Loucy (cell line): ENCODE measurements around the gene PRKN.

Experiments used
- H2AFZ ChIP-seq: fragments of 200-600 bp; sonication (generic); 2 replicates; pipeline ENCODE4 v1.6.0; 2016; ENCODE audit warnings: antibody characterized with exemption, mild to moderate bottlenecking, low read length, moderate library complexity
- H3F3A ChIP-seq: fragments of 200-600 bp; 2 replicates; pipeline ENCODE4 v1.6.0; 2016; ENCODE audit warnings: antibody characterized with exemption, low read depth, mild to moderate bottlenecking
- H3K27me3 ChIP-seq: fragments of 200-600 bp; sonication (generic); 2 replicates; pipeline ENCODE4 v1.6.1; 2014; ENCODE audit warnings: low read length, mild to moderate bottlenecking; ENCODE audit not compliant: insufficient read depth, poor library complexity, severe bottlenecking
- H3K36me3 ChIP-seq: fragments of 200-600 bp; sonication (generic); 2 replicates; pipeline ENCODE4 v1.6.1; 2016; ENCODE audit warnings: low read length; ENCODE audit not compliant: insufficient read depth
- H3K4me1 ChIP-seq: fragments of 200-600 bp; sonication (generic); 2 replicates; pipeline ENCODE4 v1.5.1; 2014; ENCODE audit warnings: low read length, mild to moderate bottlenecking; ENCODE audit not compliant: insufficient read depth, poor library complexity, severe bottlenecking
- H3K4me2 ChIP-seq: fragments of 200-600 bp; sonication (generic); 2 replicates; pipeline ENCODE4 v1.6.0; 2014; ENCODE audit warnings: antibody characterized with exemption, low read length, low read depth, mild to moderate bottlenecking; ENCODE audit not compliant: poor library complexity, severe bottlenecking
- H3K4me3 ChIP-seq: fragments of 200-600 bp; sonication (generic); 2 replicates; pipeline ENCODE4 v1.5.1; 2014; ENCODE audit warnings: low read length, mild to moderate bottlenecking, mixed read lengths; ENCODE audit not compliant: poor library complexity, severe bottlenecking
- H3K79me2 ChIP-seq: fragments of 200-600 bp; sonication (generic); 2 replicates; pipeline ENCODE4 v1.6.1; 2014; ENCODE audit warnings: low read length; ENCODE audit not compliant: insufficient read depth
- H3K9ac ChIP-seq: fragments of 200-600 bp; sonication (generic); 2 replicates; pipeline ENCODE4 v1.6.0; 2014; ENCODE audit warnings: mild to moderate bottlenecking, low read depth, low read length, moderate library complexity; ENCODE audit not compliant: poor library complexity, severe bottlenecking
- H3K9me2 ChIP-seq: fragments of 200-600 bp; sonication (generic); replicated peaks from 2 replicates; pipeline ENCODE4 v1.6.1; 2016; ENCODE audit warnings: low read depth, low read length, mixed read lengths
- H3K9me3 ChIP-seq: fragments of 200-600 bp; sonication (generic); 2 replicates; pipeline ENCODE4 v1.6.1; 2014; ENCODE audit warnings: mild to moderate bottlenecking, antibody characterized with exemption, low read length, low read depth; ENCODE audit not compliant: insufficient read depth
- H4K20me1 ChIP-seq: fragments of 200-600 bp; sonication (generic); 2 replicates; pipeline ENCODE4 v1.6.0; 2014; ENCODE audit warnings: antibody characterized with exemption, low read length, mild to moderate bottlenecking; ENCODE audit not compliant: insufficient read depth, poor library complexity, severe bottlenecking
- CTCF ChIP-seq: fragments of 200-600 bp; sonication (generic); conservative IDR thresholded peaks from 2 replicates; pipeline ENCODE4 v1.5.1; 2014; ENCODE audit warnings: mild to moderate bottlenecking, antibody characterized with exemption, low read length
- EZH2phosphoT487 ChIP-seq: fragments of 200-600 bp; IDR thresholded peaks from 2 replicates; pipeline ENCODE4 v1.6.1; 2018; ENCODE audit warnings: antibody characterized with exemption, mild to moderate bottlenecking, moderate library complexity, borderline replicate concordance

PRKN gene

DNA sequence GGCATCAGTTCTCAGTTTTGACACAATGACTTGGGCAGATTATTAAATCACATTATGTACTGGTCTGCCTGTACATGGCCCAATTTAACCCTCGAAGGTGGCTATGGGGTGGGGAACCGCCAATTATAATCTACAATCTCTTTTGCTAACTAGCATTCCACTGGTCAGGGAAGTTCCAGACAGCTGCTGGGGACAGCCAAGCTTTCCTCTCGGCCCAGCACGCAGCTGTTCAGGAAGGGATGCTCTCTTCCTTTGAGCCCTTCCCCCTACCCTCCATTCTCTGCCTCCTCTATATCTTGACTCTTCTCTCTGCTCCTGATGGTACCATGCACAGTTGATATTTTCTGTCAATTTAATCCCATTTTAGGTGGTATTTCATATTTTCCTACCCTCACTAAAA lies 1220.2 kb downstream of the PRKN start:
- Histone ChIP-seq H3K79me2 (no peaks in the 10 kb centered on the region), H3K9me2 (no peaks in the 10 kb centered on the region), H3K27me3 (no peaks in the 10 kb centered on the region), H3K36me3 (no peaks in the 10 kb centered on the region), H3K9me3 (no peaks in the 10 kb centered on the region), H2AFZ (no peak overlapping the region), H3K4me1 (no peaks in the 10 kb centered on the region), H3K4me3 (no peak overlapping the region), H3K9ac (no peak overlapping the region), H3F3A (no peaks in the 10 kb centered on the region), H3K4me2 (no peak overlapping the region), H4K20me1 (no peaks in the 10 kb centered on the region)
- no peak for TF ChIP-seq CTCF
- TF ChIP-seq EZH2phosphoT487 = no peak

- H3K79me2 ChIP-seq = no peaks in the 10 kb centered on the region
- no peaks in the 10 kb centered on the region for H4K20me1 ChIP-seq
- H3K9me2 ChIP-seq = no peaks in the 10 kb centered on the region
- TF ChIP-seq CTCF = no peak
- TF ChIP-seq EZH2phosphoT487 = no peak
- H3K27me3 ChIP-seq = no peaks in the 10 kb centered on the region
- no peak overlapping the region for H3K4me2 ChIP-seq
- no peaks in the 10 kb centered on the region for H3K4me1 ChIP-seq
- no peaks in the 10 kb centered on the region for H3K36me3 ChIP-seq
- H3K9ac ChIP-seq = no peak overlapping the region
- no peak overlapping the region for H2AFZ ChIP-seq
- H3F3A ChIP-seq = no peaks in the 10 kb centered on the region
- H3K4me3 ChIP-seq = no peak overlapping the region
- no peaks in the 10 kb centered on the region for H3K9me3 ChIP-seq
Measured at GRCh38 chr6:161503570-161503969, 1224.0 kb downstream of the PRKN start.

DNA sequence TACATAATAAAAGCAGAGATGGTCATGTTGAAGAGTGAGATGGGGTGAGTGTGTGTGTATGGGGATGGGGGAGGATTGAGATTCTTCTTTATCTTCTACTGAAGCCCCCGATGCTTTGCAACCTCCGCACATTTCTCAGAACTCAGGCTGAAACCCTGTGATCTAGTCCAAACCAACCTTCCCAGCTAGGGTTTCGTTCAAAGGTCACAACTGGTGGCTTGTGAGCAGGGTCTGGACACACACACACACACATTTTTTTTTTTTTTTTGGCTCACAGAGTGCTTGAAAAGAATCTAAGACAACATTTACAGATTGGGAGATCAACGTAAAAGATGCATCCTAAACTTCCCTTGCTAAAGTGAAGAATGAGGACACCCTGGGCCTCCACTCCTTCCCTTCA lies 1228.7 kb downstream of the PRKN start:
- H3K4me2 ChIP-seq = no peak overlapping the region
- no peaks in the 10 kb centered on the region for H3K9me3 ChIP-seq
- no peaks in the 10 kb centered on the region for H3K9me2 ChIP-seq
- H3K4me1 ChIP-seq = no peaks in the 10 kb centered on the region
- no peak overlapping the region for H2AFZ ChIP-seq
- TF ChIP-seq EZH2phosphoT487 = no peak
- TF ChIP-seq CTCF = no peak
- H4K20me1 ChIP-seq = no peaks in the 10 kb centered on the region
- H3K9ac ChIP-seq = no peak overlapping the region
- H3K4me3 ChIP-seq = no peak overlapping the region
- H3K36me3 ChIP-seq = no peaks in the 10 kb centered on the region
- no peaks in the 10 kb centered on the region for H3K79me2 ChIP-seq
- no peaks in the 10 kb centered on the region for H3K27me3 ChIP-seq
- no peaks in the 10 kb centered on the region for H3F3A ChIP-seq
